GM12872 (cell line): Measurements from ENCODE around the gene FAAP100.

ENCODE experiments used
- TF ChIP-seq, protein P1 (sequence below): IDR thresholded peaks from 3 replicates; pipeline ENCODE4 v1.5.1; 2011; ENCODE audit warnings: low read depth, mild to moderate bottlenecking, low read length, moderate library complexity; ENCODE audit not compliant: insufficient read depth

The FAAP100 gene

DNA sequence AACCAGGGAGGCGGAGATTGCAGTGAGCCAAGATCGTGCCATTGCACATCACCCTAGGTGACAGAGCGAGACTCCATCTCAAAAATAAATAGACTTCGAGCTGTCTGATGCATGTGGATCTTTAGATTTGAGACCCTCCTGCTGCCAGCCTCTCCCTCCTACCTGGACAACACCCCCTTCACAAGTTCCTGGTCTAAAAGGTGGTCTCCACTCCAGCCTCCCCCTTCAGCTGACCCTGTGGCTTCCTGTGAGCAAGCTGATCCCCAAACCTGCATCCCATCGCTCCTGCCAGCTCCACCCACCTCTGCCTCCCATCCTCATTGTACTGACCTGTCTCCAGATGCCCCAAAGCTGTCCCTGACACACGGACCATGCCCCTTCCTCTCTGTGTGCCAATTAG, 27.1 kb upstream of the FAAP100 start:
- TF ChIP-seq, protein P1, sequence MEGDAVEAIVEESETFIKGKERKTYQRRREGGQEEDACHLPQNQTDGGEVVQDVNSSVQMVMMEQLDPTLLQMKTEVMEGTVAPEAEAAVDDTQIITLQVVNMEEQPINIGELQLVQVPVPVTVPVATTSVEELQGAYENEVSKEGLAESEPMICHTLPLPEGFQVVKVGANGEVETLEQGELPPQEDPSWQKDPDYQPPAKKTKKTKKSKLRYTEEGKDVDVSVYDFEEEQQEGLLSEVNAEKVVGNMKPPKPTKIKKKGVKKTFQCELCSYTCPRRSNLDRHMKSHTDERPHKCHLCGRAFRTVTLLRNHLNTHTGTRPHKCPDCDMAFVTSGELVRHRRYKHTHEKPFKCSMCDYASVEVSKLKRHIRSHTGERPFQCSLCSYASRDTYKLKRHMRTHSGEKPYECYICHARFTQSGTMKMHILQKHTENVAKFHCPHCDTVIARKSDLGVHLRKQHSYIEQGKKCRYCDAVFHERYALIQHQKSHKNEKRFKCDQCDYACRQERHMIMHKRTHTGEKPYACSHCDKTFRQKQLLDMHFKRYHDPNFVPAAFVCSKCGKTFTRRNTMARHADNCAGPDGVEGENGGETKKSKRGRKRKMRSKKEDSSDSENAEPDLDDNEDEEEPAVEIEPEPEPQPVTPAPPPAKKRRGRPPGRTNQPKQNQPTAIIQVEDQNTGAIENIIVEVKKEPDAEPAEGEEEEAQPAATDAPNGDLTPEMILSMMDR = no peak

DNA sequence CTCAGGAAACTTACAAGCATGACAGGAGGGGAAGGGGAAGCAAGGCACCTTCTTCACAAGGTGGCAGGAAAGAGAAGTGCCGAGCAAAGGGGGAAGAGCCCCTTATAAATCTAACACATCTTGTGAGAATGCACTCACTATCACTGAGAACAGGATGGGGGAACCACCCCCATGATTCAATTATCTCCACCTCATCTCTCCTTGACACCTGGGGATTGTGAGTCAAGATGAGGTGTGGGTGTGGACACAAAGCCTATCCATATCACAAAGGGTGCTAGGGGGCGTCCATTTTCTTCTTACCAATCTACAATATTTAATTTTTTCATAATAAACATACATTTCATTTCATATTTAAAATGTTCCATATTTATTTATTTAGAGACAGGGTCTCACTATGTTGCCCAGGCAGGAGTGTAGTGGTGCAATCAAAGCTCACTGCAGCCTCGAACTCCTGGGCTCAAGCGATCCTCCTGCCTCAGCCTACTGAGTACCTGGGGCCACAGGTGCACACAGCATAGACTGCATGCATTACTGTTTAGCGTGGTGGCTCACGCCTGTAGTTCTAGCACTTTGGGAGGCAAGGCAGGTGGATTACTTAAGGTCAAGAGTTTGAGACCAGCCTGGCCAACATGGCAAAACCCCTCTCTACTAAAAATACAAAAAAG, 26.5 kb upstream of the FAAP100 start:
- TF ChIP-seq, protein P1 = no peak

DNA sequence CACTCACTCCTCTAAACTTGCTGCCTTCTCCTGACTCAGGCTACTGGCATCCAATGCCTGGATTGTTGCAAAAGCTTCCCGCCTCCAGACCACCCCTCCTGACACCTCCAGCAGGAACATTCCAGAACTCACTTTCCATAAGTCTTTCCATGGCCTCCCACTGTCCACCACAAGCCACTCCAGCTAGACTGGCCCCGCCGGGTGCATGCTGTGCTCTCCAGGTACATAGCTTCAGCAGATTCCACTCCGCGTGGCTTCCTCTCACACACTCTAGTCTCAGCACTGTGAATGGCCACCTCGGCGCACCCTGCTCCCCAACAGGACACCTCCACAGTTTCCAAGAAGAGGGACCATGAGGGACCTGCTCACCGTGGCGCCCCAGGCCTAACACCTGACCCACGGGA, 25.9 kb upstream of the FAAP100 start:
- TF ChIP-seq, protein P1 = no peak

DNA sequence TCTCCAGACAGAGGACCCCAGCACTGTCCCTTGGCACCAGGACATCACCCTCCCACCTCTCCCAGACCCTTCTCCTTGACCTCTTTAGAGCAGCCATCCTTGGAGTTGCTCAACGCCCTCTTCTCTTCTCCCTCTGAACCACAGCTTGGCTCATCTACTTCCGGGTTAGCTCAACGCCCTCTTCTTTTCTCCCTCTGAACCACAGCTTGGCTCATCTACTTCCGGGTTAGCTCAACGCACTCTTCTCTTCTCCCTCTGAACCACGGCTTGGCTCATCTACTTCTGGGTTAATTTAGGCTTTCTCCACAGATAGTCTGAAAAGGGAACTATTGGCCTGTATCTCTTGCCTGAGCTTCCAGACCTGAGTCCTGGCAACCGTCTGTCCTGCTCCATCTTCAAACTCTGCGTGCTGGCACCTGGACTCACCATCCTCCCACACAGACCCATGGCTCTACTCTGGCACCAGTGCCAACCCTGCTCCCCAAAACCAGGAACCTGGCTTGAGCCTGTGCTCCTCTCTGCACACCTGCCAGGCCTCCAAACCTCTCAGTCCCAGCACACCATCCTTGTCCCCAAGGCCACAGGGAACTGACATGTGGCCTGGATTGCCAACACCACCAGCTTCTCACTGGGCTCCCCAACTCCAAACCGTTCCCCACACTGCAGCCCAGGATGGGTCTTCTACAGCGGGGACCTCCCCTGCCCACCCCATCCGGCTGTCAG, 25.3 kb upstream of the FAAP100 start:
- TF ChIP-seq, protein P1 = no peak

DNA sequence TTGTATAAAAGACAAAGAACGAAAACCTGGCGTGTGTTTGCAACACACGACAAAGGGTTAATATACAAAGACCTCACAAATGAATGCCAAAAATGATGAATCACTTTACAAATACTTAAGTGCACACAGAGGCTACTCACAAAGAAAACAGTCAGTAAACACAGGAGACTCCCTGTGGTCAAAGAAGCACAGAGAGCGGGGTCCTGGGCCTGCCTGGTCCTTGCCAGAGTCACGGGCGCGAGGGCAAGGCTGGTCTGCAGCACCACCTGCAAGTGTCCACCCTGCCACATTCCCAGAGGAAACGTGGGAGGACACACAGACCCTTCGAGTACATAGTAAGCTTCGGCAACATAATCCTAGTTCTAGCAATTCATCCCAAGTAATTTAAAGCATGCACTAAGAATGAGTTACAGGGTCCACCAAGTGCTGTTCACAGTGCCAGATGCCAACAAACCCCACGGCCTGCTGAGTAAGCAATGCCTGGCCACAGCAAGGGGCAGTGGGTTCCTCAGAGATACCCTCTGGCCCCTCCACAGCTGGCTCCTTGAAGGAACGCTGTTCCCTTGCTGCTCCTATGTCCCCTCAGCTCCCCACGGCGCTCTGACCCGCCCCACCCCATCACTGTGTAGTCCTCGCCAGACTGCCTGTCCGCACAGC, 24.6 kb upstream of the FAAP100 start:
- TF ChIP-seq, protein P1 = no peak

DNA sequence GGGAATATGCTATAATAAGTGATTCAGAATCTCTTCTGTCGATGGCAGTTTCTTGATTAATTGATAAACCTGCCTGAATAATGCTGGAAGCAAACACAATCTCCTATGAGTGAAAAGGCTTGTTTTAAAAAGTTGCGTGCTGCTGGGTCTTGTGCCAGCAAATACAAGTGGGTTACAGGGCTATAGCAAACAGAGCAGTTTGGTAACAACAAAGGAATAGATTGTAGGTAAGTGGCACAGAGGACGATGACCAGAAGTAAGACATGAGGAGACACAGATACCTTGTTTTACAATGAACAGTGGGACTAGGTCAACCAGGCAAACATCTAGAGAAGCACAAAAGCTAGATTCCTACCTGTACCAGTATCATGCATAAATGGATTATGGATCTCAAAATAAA, 23.7 kb upstream of the FAAP100 start:
- TF ChIP-seq, protein P1 = no peak

DNA sequence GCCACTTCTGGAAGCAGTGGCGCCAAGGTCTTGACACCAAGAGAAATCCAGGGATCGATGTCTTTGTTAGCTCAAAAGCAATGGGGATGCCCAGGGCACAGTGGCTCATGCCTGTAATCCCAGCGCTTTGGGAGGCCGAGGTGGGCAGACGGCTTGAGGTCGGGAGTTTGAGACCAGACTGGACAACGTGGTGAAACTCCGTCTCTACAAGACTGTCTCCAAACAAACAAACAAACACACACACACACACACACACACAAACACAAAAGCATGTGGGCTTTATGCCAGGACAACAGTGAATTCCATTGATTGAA, 22.4 kb upstream of the FAAP100 start:
- TF ChIP-seq, protein P1 = no peak
